Transverse colon (tissue), 4 donors: Measurements from ENCODE around the gene DCAF6.

ENCODE experiments used
- CTCF ChIP-seq, 5 experiments: fragments of 200-600 bp in 3 of 5; fragments of 450-650 bp in 2 of 5; sonication (generic) in 3 of 5; IDR thresholded peaks; 1 replicate in 2 of 5; 2 replicates in 3 of 5; pipeline ENCODE4 v1.5.1; 2016 to 2017; ENCODE audit warnings: antibody characterized with exemption in 5 of 5, inconsistent platforms in 3 of 5, mild to moderate bottlenecking in 2 of 5, moderate library complexity in 1 of 5
- POLR2A ChIP-seq: fragments of 450-650 bp; IDR thresholded peaks from one replicate; pipeline ENCODE4 v1.6.1; 2016; ENCODE audit warnings: antibody characterized with exemption, mild to moderate bottlenecking, moderate library complexity
- POLR2AphosphoS5 ChIP-seq, 3 donors: sonication (generic); formaldehyde crosslinking; IDR thresholded peaks; one replicate each; pipeline ENCODE4 v1.6.1; 2016; ENCODE audit warnings: antibody characterized with exemption in 3 of 3

DNA sequence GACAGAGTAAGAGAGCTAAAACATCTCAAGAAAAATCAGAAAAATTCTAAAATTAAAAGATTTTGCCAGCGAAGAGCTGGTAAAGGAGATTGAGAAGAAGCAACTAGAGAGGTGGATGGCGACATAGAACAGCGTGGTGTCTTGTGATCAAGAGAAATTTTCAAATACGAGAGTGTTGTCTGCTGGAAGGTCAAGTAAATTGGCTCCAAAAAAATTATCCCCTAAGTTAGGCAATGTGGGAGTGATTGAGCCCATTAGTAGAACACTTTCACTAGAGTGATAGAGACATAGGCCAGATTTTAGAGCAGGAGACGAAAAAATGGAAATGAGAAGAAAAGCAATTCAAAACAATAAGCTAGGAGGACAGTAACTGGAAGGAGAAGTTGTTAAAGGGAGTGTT is 94.7 kb downstream of the DCAF6 start:
- no peak for TF ChIP-seq CTCF (IDR thresholded peaks at IDR 0.05)
- no peak for TF ChIP-seq POLR2A
- TF ChIP-seq POLR2AphosphoS5 (IDR thresholded peaks at IDR 0.05) = no peak
